WERI-Rb-1 (cell line): ENCODE measurements around the gene PRUNE1.

Experiments used
- DNase-seq: peaks from one replicate; pipeline ENCODE4 v3.0.0-alpha.2; 2020
- H3K27ac ChIP-seq: fragments of 250-450 bp; sonication (Bioruptor Pico); 2 replicates; pipeline ENCODE4 v1.5.1; 2020; ENCODE audit warnings: mild to moderate bottlenecking, moderate library complexity
- H3K27me3 ChIP-seq: fragments of 250-450 bp; sonication (Bioruptor Pico); 2 replicates; pipeline ENCODE4 v1.5.1; 2021; ENCODE audit warnings: mild to moderate bottlenecking, low read depth, moderate library complexity; ENCODE audit not compliant: insufficient read depth, severe bottlenecking
- H3K36me3 ChIP-seq: fragments of 250-450 bp; sonication (Bioruptor Pico); 2 replicates; pipeline ENCODE4 v1.5.1; 2020; ENCODE audit warnings: mild to moderate bottlenecking, moderate library complexity
- H3K4me3 ChIP-seq: 2 replicates; pipeline ENCODE4 v1.5.1; 2011; ENCODE audit warnings: low read depth, mild to moderate bottlenecking, control low read depth, low read length
- H3K9me3 ChIP-seq: fragments of 250-450 bp; sonication (Bioruptor Pico); 2 replicates; pipeline ENCODE4 v1.5.1; 2021; ENCODE audit warnings: mild to moderate bottlenecking, moderate library complexity; ENCODE audit not compliant: severe bottlenecking
- CTCF ChIP-seq: IDR thresholded peaks from 2 replicates; pipeline ENCODE4 v1.5.1; 2011; ENCODE audit warnings: low read depth, mild to moderate bottlenecking, control low read depth, inconsistent platforms, low read length

The PRUNE1 gene

GRCh38 chr1:151059109-151060006, 51.1 kb downstream of the PRUNE1 start, which contains the start of gene CDC42SE1:
CDC42SE1 (minus strand) TSS chr1:151059622; CDS start chr1:151055730, 3,892 bp downstream.
- DNase-seq = peak; percentile 98
- Histone ChIP-seq H3K27me3 (no peaks in the 10 kb centered on the region), H3K27ac (peak within 1 kb of the TSS; percentile 79), H3K9me3 (no peaks in the 10 kb centered on the region), H3K4me3 (peak within 1 kb of the TSS; percentile 90), H3K36me3 (peaks cover 62% of the 10 kb centered on the region)
- TF ChIP-seq CTCF = peak; percentile 99

GRCh38 chr1:151060007-151060656, 51.9 kb downstream of the PRUNE1 start, which contains the start of gene MLLT11:
MLLT11 (plus strand) TSS chr1:151060397; CDS start chr1:151067225, 6,828 bp downstream.
- TF ChIP-seq CTCF = no peak
- Histone ChIP-seq H3K4me3 (peak within 1 kb of the TSS; percentile 90), H3K27ac (peak within 1 kb of the TSS; percentile 79), H3K27me3 (no peaks in the 10 kb centered on the region), H3K36me3 (peaks cover 56% of the 10 kb centered on the region), H3K9me3 (no peaks in the 10 kb centered on the region)
- DNase-seq = peak; percentile 97

- no peaks in the 10 kb centered on the region for H3K9me3 ChIP-seq
- DNase-seq = peak; percentile 74
- peak; percentile 10; the same call in 1 of the 2 replicates for TF ChIP-seq CTCF
- H3K27ac ChIP-seq = peak overlapping the region; percentile 79
- peak overlapping the region; percentile 90 for H3K4me3 ChIP-seq
- peaks cover 55% of the 10 kb centered on the region for H3K36me3 ChIP-seq
- H3K27me3 ChIP-seq = no peaks in the 10 kb centered on the region
Measured at GRCh38 chr1:151060657-151061421, 52.6 kb downstream of the PRUNE1 start.

GRCh38 chr1:151061704-151062103, 53.5 kb downstream of the PRUNE1 start:
- Histone ChIP-seq H3K27me3 (no peaks in the 10 kb centered on the region), H3K27ac (no peak overlapping the region), H3K4me3 (peak overlapping the region; percentile 90), H3K9me3 (no peaks in the 10 kb centered on the region), H3K36me3 (peaks cover 54% of the 10 kb centered on the region)
- no peak for TF ChIP-seq CTCF
- DNase-seq = no peak

GRCh38 chr1:151062741-151063371, 54.6 kb downstream of the PRUNE1 start:
- Histone ChIP-seq H3K9me3 (no peaks in the 10 kb centered on the region), H3K36me3 (peaks cover 50% of the 10 kb centered on the region), H3K27me3 (no peaks in the 10 kb centered on the region), H3K27ac (no peak overlapping the region), H3K4me3 (no peak overlapping the region)
- peak; percentile 47 for DNase-seq
- TF ChIP-seq CTCF = no peak
